ENCODE measurements around the gene TMCO1.

DNA sequence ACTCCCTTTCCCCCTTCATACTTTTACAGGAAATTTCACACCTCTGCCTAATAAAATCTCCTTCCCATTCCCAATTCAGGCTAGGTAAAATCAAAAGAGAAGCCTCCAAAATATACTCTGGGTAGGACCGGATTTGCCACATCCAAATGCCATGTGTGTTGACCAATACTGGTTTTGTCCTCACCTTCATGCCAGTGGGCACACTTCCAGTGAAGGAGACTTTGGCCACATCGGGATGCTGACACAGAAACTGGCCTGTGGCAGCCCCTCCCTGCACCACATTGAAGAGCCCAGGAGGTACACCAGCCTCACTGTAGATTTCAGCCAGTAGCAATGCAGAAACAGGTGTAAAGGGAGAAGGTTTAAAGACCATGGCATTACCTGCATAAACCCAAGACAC is 88.4 kb downstream of the TMCO1 start:
- no peak for TF ChIP-seq POLR2A (IDR thresholded peaks at IDR 0.05)
- TF ChIP-seq, protein P1, sequence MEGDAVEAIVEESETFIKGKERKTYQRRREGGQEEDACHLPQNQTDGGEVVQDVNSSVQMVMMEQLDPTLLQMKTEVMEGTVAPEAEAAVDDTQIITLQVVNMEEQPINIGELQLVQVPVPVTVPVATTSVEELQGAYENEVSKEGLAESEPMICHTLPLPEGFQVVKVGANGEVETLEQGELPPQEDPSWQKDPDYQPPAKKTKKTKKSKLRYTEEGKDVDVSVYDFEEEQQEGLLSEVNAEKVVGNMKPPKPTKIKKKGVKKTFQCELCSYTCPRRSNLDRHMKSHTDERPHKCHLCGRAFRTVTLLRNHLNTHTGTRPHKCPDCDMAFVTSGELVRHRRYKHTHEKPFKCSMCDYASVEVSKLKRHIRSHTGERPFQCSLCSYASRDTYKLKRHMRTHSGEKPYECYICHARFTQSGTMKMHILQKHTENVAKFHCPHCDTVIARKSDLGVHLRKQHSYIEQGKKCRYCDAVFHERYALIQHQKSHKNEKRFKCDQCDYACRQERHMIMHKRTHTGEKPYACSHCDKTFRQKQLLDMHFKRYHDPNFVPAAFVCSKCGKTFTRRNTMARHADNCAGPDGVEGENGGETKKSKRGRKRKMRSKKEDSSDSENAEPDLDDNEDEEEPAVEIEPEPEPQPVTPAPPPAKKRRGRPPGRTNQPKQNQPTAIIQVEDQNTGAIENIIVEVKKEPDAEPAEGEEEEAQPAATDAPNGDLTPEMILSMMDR (IDR thresholded peaks at IDR 0.05) = no peak

Measured in Peyer's patch (tissue), 4 donors.